Ectodermal cell (in vitro differentiated cells): ENCODE results near the gene PLXNA1.

ENCODE experiments used
- H3K27ac ChIP-seq: 2 replicates; pipeline ENCODE4 v1.7.0; 2013; ENCODE audit warnings: mild to moderate bottlenecking, low read depth, low read length; ENCODE audit not compliant: insufficient read depth, poor library complexity, severe bottlenecking
- H3K27me3 ChIP-seq: 2 replicates; pipeline ENCODE4 v1.7.0; 2013; ENCODE audit warnings: mild to moderate bottlenecking, low read length; ENCODE audit not compliant: insufficient read depth, control insufficient read depth, poor library complexity, severe bottlenecking
- H3K36me3 ChIP-seq: one replicate; pipeline ENCODE4 v1.7.0; 2013; ENCODE audit warnings: low read length; ENCODE audit not compliant: control insufficient read depth, insufficient read depth
- H3K4me1 ChIP-seq: one replicate; pipeline ENCODE4 v1.7.0; 2013; ENCODE audit warnings: low read length; ENCODE audit not compliant: control insufficient read depth, insufficient read depth
- H3K4me3 ChIP-seq: 2 replicates; pipeline ENCODE4 v1.7.0; 2013; ENCODE audit warnings: low read depth, low read length, control low read depth; ENCODE audit not compliant: insufficient read depth
- H3K9me3 ChIP-seq: 2 replicates; pipeline ENCODE4 v1.7.0; 2013; ENCODE audit warnings: mild to moderate bottlenecking, low read length, moderate library complexity; ENCODE audit not compliant: control insufficient read depth
- WGBS, 2 experiments: methylation state at CpG; one replicate each; pipeline ENCODE4 v1.1.7; 2013; ENCODE audit warnings: missing lambda C conversion rate in 2 of 2; 5-methylcytosine and 5-hydroxymethylcytosine counted together

Gene PLXNA1

DNA sequence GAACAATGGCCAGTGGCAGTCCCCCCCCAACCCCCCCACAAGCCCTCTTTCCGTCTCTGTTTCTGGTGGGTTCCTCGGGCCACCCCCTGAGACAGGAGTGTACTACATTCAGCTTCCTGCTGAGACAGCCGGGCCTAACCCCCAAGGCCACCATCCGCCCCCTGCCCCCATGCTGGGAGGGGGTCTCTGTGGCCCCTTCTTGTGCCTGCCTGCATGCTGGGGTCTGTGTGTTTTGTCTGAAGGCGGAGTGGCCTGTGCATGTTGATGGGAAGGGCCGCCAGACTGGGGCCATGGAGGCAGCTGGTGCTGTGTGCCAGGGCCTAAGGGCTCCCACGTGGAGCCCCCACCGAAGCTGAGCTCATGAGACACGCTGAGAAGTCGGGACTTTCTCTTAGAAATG, 26.6 kb downstream of the PLXNA1 start:
- Histone ChIP-seq H3K36me3 (peaks cover 21% of the 10 kb centered on the region), H3K27me3 (no peaks in the 10 kb centered on the region), H3K27ac (no peak overlapping the region), H3K4me1 (peaks cover 4% of the 10 kb centered on the region), H3K9me3 (no peaks in the 10 kb centered on the region), H3K4me3 (no peak overlapping the region)
- WGBS, 2 experiments = 73 to 75% methylated on average over 10 of the region's 10 CpGs

GRCh38 chr3:127011270-127011992, 28.5 kb downstream of the PLXNA1 start:
- 93 to 95% methylated on average over 8 of the region's 8 CpGs for WGBS, 2 experiments
- Histone ChIP-seq H3K4me1 (peaks cover 18% of the 10 kb centered on the region), H3K9me3 (no peaks in the 10 kb centered on the region), H3K27me3 (no peaks in the 10 kb centered on the region), H3K27ac (peak overlapping the region; percentile 55), H3K36me3 (peaks cover 29% of the 10 kb centered on the region), H3K4me3 (no peak overlapping the region)

- WGBS, 2 experiments = 95 to 96% methylated on average over 15 of the region's 15 CpGs
- no peaks in the 10 kb centered on the region for H3K27me3 ChIP-seq
- H3K36me3 ChIP-seq = peaks cover 35% of the 10 kb centered on the region
- no peak overlapping the region for H3K4me3 ChIP-seq
- peaks cover 18% of the 10 kb centered on the region for H3K4me1 ChIP-seq
- H3K9me3 ChIP-seq = no peaks in the 10 kb centered on the region
- H3K27ac ChIP-seq = no peak overlapping the region
These were observed 29.2 kb downstream of the PLXNA1 start for GRCh38 chr3:127012091-127012490.

- 92 to 93% methylated on average over 10 of the region's 10 CpGs for WGBS, 2 experiments
- Histone ChIP-seq H3K36me3 (peaks cover 38% of the 10 kb centered on the region), H3K9me3 (no peaks in the 10 kb centered on the region), H3K27ac (no peak overlapping the region), H3K4me3 (no peak overlapping the region), H3K4me1 (peaks cover 18% of the 10 kb centered on the region), H3K27me3 (no peaks in the 10 kb centered on the region)
These were observed 30.3 kb downstream of the PLXNA1 start for GRCh38 chr3:127013181-127013580.

DNA sequence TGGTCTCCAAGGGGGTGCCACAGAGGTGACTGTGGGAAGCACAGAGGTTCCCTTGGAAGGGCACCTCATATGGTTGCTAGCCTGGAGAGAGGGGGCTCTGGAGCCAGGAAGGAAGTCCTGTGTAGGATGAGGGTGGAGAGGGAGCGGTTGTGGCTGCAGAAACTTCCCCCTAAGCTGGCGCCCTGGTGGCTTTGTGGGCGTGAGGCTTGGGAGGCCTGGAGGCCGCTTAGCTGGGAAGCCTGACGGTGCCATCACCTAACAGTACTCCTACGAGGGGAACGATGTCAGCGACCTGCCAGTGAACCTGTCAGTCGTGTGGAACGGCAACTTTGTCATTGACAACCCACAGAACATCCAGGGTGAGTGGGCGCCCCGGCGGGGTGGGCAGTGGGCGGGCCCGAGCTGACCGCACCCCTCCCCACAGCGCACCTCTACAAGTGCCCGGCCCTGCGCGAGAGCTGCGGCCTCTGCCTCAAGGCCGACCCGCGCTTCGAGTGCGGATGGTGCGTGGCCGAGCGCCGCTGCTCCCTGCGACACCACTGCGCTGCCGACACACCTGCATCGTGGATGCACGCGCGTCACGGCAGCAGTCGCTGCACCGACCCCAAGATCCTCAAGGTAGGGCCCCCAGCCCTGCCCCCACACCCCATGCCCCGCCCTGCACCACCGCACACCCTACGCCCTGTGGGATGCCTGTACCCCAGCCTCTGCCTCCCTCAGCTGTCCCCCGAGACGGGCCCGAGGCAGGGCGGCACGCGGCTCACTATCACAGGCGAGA, 31.0 kb downstream of the PLXNA1 start:
- no peak overlapping the region for H3K27ac ChIP-seq
- 95% methylated on average over 50 of the region's 50 CpGs for WGBS, 2 experiments
- H3K4me3 ChIP-seq = no peak overlapping the region
- H3K9me3 ChIP-seq = no peaks in the 10 kb centered on the region
- peaks cover 45% of the 10 kb centered on the region for H3K36me3 ChIP-seq
- H3K4me1 ChIP-seq = peaks cover 15% of the 10 kb centered on the region
- H3K27me3 ChIP-seq = no peaks in the 10 kb centered on the region

GRCh38 chr3:127014536-127015281, 31.8 kb downstream of the PLXNA1 start:
- H3K4me1 ChIP-seq = peaks cover 15% of the 10 kb centered on the region
- peak overlapping the region; percentile 16 for H3K27ac ChIP-seq
- no peaks in the 10 kb centered on the region for H3K27me3 ChIP-seq
- WGBS, 2 experiments = 94% methylated on average over 35 of the region's 35 CpGs
- no peak overlapping the region for H3K4me3 ChIP-seq
- H3K36me3 ChIP-seq = peaks cover 46% of the 10 kb centered on the region
- H3K9me3 ChIP-seq = no peaks in the 10 kb centered on the region

GRCh38 chr3:127015282-127016042, 32.5 kb downstream of the PLXNA1 start:
- peaks cover 15% of the 10 kb centered on the region for H3K4me1 ChIP-seq
- no peaks in the 10 kb centered on the region for H3K27me3 ChIP-seq
- H3K27ac ChIP-seq = no peak overlapping the region
- H3K9me3 ChIP-seq = no peaks in the 10 kb centered on the region
- H3K4me3 ChIP-seq = no peak overlapping the region
- WGBS, 2 experiments = 82 to 84% methylated on average over 17 of the region's 17 CpGs
- peaks cover 53% of the 10 kb centered on the region for H3K36me3 ChIP-seq

DNA sequence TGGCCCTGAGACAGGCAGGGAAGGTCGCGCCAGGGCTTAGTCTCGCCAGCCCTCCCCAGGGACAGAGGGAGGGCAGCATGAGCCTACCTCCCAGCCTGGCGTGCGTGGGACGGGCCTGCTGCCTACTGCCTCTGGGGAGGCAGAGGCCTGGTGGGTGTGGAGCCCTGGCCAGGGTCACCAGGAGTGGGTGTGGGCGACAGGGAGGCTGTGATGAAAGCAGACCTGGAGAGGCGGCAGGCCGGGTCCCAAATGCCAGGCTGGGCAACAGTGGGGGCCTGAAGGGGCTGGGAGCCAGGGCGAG, 33.1 kb downstream of the PLXNA1 start:
- Histone ChIP-seq H3K4me3 (no peak overlapping the region), H3K4me1 (peaks cover 15% of the 10 kb centered on the region), H3K9me3 (no peaks in the 10 kb centered on the region), H3K27me3 (no peaks in the 10 kb centered on the region), H3K27ac (no peak overlapping the region), H3K36me3 (peaks cover 53% of the 10 kb centered on the region)
- WGBS, 2 experiments = 97% methylated on average over 10 of the region's 10 CpGs

DNA sequence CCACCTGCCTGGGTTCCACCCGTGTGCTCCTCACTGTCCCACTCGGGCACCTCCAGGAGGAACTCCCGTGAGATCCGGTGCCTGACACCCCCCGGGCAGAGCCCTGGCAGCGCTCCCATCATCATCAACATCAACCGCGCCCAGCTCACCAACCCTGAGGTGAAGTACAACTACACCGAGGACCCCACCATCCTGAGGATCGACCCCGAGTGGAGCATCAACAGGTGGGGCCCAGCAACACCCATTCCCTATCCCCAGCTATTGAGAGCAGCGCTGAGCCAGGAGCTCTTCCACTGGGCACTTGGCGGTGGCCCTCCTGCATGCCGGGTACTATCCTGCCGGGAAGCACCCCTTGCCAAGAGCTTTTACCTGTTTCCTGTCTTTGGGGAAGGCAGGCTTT, 33.5 kb downstream of the PLXNA1 start:
- Histone ChIP-seq H3K36me3 (peaks cover 55% of the 10 kb centered on the region), H3K27ac (no peak overlapping the region), H3K4me1 (peaks cover 15% of the 10 kb centered on the region), H3K4me3 (no peak overlapping the region), H3K27me3 (no peaks in the 10 kb centered on the region), H3K9me3 (no peaks in the 10 kb centered on the region)
- WGBS, 2 experiments = 95 to 97% methylated on average over 15 of the region's 15 CpGs
